ENCODE data around the gene ANKRD13B. TPM values are rescaled to one million over a fixed set of nuclear protein-coding genes. Genes with fewer than 3 reads are reported as not detected.

Gene ANKRD13B
- total and polyA plus RNA-seq, 2 of the 13 experiments (the other 11 are each of a cell fraction or from before 2014, with no cell fraction given), result 1.7 to 1.8 TPM

DNA sequence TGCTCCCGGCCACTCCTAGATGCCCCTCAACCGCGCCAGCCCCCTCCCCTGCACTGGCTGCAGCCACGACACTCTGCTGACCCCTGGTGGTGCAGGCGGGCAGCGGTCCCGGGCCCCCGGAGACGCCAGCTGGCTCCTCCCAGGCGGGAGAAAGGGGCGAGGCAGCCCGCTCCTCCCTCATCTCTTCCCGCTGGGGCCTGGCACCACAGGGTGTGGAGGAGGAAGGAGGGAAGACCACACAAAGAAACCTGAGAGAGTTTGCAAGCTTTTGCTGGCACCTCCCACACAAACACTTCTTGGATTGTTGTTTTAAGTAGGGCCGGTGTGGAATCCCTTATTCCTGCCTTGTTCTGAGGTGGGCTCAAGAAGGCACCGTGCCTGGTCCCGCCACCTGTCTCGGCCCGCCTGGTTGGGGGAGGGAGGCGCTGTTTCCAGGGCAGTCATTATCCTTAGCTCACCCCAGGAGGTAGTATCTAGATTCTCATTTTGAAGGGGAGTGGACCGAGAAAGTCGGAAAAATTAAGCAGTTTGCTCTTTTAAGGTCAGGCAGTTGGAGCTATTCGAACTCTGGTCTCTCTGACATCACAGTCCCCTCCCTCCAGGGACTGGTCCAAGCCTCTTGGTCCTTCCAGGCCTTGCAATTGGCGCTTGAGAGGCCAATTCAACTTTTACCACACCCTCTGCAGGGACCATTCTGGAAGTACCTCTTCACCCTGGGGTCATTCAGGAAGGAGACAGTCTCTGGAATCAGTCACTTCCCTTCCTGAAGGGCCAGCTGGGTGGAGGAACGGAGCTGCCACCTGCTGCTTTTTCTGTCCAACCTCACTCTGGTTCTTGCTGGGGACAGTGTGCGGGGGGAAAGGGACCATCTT is 959 bp upstream of the ANKRD13B start:
- H3K4me1 ChIP-seq (ENCODE audit: insufficient read depth, low read length), result peaks cover 60% of the 10 kb centered on the region
- no peaks in the 10 kb centered on the region for H3K36me3 ChIP-seq (replicated peaks in 1 of 2; ENCODE audit: control insufficient read depth in 1 of 2, insufficient read depth in 2 of 2, low read length in 2 of 2)
- H3K4me2 ChIP-seq (ENCODE audit: low read depth, low read length), result peak overlapping the region; percentile 89
- H3K27ac ChIP-seq (ENCODE audit: extremely low read length, insufficient read depth, low read length), result no peak overlapping the region
- peak overlapping the region; percentile 8 for H2AFZ ChIP-seq (ENCODE audit: low read length)
- peak overlapping the region; percentile 70 to 91 (median 89) for H3K4me3 ChIP-seq (replicated peaks in 1 of 3; ENCODE audit: insufficient read depth in 1 of 3, low read depth in 2 of 3, low read length in 3 of 3)
- peaks cover 14% of the 10 kb centered on the region; the same call in 1 of the 2 replicates for H4K20me1 ChIP-seq (ENCODE audit: insufficient read depth, low read length)
- BruUV-seq (replicated peaks), result no TSS peak
- H3K27me3 ChIP-seq (ENCODE audit: control insufficient read depth in 1 of 2, insufficient read depth in 2 of 2, low read length in 2 of 2), result peaks cover 3 to 25% of the 10 kb centered on the region in 2 experiments; a peak in 3 of 5 replicates
- 2% methylated on average over 12 of the region's 25 CpGs for WGBS (ENCODE audit: low lambda C conversion rate)
- H3K79me2 ChIP-seq (ENCODE audit: insufficient read depth, low read length), result peaks cover 19% of the 10 kb centered on the region
- peak; percentile 74 for ATAC-seq
- in situ Hi-C loops (cut with HindIII; ENCODE audit: extremely low pct_ligation_motif_present, low pct_unique_long_range_greater_than_20kb), result no loop called here
- POLR2A ChIA-PET, result interaction anchor here (1.0 to 3.0 kb wide), 7 partner anchors 17 to 298 kb away, joined by 3 to 23 read pairs (median 9); partner anchors contain the start of genes ABHD15, NUFIP2 and TAOK1
- CTCF ChIA-PET (ENCODE audit: low intra/inter-chr PET ratio, low total read pairs), result interaction anchor here (0.6 to 3.1 kb wide), 4 partner anchors 9 to 222 kb away, joined by 3 to 39 read pairs (median 8); no protein-coding TSS in a partner anchor
- peak overlapping the region; percentile 72; the same call in 1 of the 2 replicates for H3K9ac ChIP-seq (ENCODE audit: insufficient read depth, low read depth, low read length)
- peak; percentile 72 for FAIRE-seq
- intact Hi-C loops (cut with micrococcal nuclease; ENCODE audit: unreplicated experiment), result loop anchor here (1.0 to 10.0 kb wide), 3 partner anchors 12 to 217 kb away; no protein-coding TSS in a partner anchor
- H3K9me3 ChIP-seq (ENCODE audit: low read length), result no peaks in the 10 kb centered on the region
- peak; percentile 74 for DNase-seq (ENCODE audit: low spot score)
- TF ChIP-seq, protein P1, sequence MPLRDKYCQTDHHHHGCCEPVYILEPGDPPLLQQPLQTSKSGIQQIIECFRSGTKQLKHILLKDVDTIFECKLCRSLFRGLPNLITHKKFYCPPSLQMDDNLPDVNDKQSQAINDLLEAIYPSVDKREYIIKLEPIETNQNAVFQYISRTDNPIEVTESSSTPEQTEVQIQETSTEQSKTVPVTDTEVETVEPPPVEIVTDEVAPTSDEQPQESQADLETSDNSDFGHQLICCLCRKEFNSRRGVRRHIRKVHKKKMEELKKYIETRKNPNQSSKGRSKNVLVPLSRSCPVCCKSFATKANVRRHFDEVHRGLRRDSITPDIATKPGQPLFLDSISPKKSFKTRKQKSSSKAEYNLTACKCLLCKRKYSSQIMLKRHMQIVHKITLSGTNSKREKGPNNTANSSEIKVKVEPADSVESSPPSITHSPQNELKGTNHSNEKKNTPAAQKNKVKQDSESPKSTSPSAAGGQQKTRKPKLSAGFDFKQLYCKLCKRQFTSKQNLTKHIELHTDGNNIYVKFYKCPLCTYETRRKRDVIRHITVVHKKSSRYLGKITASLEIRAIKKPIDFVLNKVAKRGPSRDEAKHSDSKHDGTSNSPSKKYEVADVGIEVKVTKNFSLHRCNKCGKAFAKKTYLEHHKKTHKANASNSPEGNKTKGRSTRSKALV (CRISPR knock-in tag; IDR thresholded peaks at IDR 0.05), result no peak
- TF ChIP-seq ZNF776 (CRISPR knock-in tag; IDR thresholded peaks at IDR 0.05), result 0 out of 2 replicates have a peak, but pooled peaks have one; percentile 8
- peak; percentile 82 for TF ChIP-seq THAP11 (CRISPR knock-in tag; IDR thresholded peaks at IDR 0.05)
- TF ChIP-seq ATF1 (CRISPR knock-in tag; IDR thresholded peaks at IDR 0.05), result no peak
- TF ChIP-seq SIN3B (IDR thresholded peaks at IDR 0.05; ENCODE audit: low read length), result no peak; the same call in 1 of the 2 replicates
- no peak for TF ChIP-seq CREB1 (IDR thresholded peaks at IDR 0.05)
- TF ChIP-seq CREB1 (CRISPR knock-in tag; IDR thresholded peaks at IDR 0.05), result peak; percentile 45; the same call in 1 of the 2 replicates
- 0 out of 2 replicates have a peak, but pooled peaks have one; percentile 20 for TF ChIP-seq ZNF232 (CRISPR knock-in tag; IDR thresholded peaks at IDR 0.05; ENCODE audit: borderline replicate concordance)
- no peak for TF ChIP-seq LRRFIP1 (CRISPR knock-in tag; conservative IDR thresholded peaks at IDR 0.05)
- TF ChIP-seq NCOA2 (CRISPR knock-in tag; IDR thresholded peaks at IDR 0.05), result peak; percentile 16; the same call in 1 of the 2 replicates
- TF ChIP-seq ZNF275 (CRISPR knock-in tag; IDR thresholded peaks at IDR 0.05; ENCODE audit: borderline replicate concordance), result 0 out of 2 replicates have a peak, but pooled peaks have one; percentile 22
- peak; percentile 24; the same call in 1 of the 2 replicates for TF ChIP-seq BRD4 (CRISPR knock-in tag; IDR thresholded peaks at IDR 0.05)
- peak; percentile 82 for TF ChIP-seq HDAC1 (CRISPR knock-in tag; IDR thresholded peaks at IDR 0.05)
- TF ChIP-seq, protein P2, sequence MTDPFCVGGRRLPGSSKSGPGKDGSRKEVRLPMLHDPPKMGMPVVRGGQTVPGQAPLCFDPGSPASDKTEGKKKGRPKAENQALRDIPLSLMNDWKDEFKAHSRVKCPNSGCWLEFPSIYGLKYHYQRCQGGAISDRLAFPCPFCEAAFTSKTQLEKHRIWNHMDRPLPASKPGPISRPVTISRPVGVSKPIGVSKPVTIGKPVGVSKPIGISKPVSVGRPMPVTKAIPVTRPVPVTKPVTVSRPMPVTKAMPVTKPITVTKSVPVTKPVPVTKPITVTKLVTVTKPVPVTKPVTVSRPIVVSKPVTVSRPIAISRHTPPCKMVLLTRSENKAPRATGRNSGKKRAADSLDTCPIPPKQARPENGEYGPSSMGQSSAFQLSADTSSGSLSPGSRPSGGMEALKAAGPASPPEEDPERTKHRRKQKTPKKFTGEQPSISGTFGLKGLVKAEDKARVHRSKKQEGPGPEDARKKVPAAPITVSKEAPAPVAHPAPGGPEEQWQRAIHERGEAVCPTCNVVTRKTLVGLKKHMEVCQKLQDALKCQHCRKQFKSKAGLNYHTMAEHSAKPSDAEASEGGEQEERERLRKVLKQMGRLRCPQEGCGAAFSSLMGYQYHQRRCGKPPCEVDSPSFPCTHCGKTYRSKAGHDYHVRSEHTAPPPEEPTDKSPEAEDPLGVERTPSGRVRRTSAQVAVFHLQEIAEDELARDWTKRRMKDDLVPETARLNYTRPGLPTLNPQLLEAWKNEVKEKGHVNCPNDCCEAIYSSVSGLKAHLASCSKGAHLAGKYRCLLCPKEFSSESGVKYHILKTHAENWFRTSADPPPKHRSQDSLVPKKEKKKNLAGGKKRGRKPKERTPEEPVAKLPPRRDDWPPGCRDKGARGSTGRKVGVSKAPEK (CRISPR knock-in tag; IDR thresholded peaks at IDR 0.05; ENCODE audit: borderline replicate concordance), result 0 out of 2 replicates have a peak, but pooled peaks have one; percentile 2

Data from HepG2 (cell line).